ENCODE data around the gene PHC2.

Gene PHC2

DNA sequence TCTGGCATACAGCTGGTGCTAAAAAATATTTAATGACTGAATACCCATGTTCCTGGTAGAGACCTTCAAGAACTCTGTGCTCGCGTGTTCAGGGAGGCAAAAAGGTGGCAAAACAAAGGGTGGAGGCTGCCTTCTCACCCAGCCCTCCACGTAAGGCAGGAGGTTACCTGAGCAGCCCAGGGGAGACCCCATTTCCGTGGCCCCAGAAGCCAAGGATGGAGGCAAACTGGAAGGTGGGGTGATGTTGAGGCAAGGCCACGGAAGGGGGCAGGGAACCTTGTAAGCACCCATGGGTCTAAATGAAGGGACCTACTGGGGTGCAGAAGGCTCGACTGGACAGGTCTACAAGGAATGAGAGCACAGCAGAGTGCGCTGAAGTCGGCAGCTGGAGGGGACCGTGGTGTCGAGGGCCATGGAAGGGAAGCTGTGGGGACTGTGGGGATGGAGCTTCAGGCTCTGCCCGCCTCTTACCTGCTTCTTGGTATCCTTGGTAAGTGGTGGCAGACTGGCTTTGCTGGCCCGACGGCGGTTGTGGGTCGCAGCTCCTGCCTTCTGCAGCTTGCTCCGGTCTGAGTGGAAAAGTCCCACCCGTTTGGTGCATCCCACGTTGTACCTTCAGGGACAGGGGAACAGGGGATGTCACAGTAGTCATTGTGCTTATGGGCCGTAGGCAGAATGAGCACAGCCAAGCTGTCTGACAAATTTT, 101.1 kb downstream of the PHC2 start:
- no peak for DNase-seq

DNA sequence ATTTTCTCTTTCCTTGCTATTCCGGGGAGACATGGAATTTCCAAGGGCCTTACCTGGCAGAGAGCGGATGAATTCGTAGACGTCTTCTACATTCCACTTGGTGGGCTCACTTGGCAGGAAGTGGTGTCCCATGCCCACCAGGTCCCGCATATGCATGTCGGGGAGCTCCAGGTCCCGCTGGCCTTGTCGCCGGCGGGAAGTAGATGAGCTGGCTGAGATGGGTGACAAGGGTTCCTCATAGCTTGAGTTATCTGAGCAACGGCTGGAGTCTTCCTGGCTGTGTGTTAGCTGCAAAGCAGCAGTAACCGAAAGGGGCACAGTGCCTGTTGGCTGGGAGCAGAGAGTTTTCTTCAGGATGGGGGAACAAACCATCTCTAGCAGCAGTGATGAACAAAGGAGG, 102.1 kb downstream of the PHC2 start:
- no peak for DNase-seq

GRCh38 chr1:33327587-33328325, 103.1 kb downstream of the PHC2 start:
- DNase-seq, result peak in 1 of 2 donors; percentile 26

GRCh38 chr1:33326785-33327184, 104.1 kb downstream of the PHC2 start:
- DNase-seq, result peak; percentile 74 to 83

DNA sequence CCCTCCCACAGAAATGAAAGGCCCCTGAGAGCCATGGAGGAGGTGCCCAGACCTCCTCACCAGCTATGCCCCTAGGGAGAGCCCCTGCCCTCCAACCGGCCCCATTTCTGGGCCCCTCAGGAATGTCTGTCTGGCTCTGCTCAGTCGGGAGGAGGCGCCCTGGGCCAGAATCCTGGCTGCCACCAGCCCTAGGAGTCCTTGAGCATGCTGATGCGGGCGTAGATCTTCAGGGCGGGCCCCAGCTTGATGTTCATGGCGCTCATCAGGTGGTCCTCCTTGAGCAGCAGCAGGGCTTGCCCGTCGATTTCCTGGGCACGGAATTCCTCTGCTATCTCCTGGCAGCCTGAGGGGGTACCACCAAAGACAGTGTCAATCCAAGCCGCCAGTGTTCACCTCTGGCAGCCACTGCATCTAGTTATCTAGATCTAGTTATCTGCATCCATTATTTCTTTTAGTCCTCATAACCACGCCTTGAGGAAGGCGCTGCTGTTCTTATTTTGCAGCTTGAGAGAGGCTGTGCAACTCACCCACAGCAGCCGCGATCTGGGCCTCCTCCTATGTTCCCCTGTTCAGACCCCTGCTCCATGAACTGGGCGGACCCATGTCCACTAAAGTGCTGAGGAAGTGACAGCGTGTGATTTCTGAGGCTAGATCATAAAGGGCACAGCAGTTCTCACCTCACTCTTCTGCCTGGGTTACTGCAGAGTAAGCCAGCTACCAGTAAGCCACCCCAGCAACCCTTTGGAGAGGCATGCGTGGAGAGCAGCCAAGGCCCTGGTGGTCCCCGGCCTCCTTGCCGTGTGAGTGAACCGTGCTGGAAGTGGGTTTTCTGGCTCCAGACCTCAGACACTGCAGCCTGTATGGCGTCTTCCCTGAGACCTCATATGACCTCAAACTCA, 106.0 kb downstream of the PHC2 start:
- DNase-seq, result no peak

GRCh38 chr1:33323663-33324477, 107.0 kb downstream of the PHC2 start:
- DNase-seq, result no peak

- DNase-seq, result no peak
These were observed 107.9 kb downstream of the PHC2 start for GRCh38 chr1:33322870-33323585.

- no peak for DNase-seq
These were observed 108.8 kb downstream of the PHC2 start for GRCh38 chr1:33322109-33322508.

DNA sequence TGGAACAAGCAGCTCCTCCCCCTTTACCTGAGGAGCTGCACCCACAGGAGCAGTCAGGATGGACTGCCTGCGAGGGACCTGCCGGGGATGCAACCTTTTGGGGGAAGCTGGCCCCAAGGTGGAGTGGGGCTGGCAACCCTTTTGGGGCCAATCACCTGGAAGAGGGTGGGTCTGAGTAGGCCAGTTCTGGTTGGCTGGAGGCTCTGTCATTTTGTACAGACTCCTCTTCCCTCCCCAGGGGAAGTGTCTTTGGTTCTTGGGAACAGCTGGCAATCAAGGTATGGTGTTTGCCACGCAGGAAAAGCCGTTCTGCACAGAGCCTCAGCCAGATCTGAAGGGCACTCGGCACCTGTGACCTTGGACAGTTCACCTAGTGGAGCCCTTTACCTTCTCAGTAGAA, 109.7 kb downstream of the PHC2 start:
- DNase-seq, result no peak

- no peak for DNase-seq
These were observed 110.2 kb downstream of the PHC2 start, which contains the start of gene A3GALT2 for GRCh38 chr1:33320619-33321165. Gene A3GALT2, minus strand, starts transcription at chr1:33321098. Its CDS starts 0 bp downstream, at chr1:33321098.

DNA sequence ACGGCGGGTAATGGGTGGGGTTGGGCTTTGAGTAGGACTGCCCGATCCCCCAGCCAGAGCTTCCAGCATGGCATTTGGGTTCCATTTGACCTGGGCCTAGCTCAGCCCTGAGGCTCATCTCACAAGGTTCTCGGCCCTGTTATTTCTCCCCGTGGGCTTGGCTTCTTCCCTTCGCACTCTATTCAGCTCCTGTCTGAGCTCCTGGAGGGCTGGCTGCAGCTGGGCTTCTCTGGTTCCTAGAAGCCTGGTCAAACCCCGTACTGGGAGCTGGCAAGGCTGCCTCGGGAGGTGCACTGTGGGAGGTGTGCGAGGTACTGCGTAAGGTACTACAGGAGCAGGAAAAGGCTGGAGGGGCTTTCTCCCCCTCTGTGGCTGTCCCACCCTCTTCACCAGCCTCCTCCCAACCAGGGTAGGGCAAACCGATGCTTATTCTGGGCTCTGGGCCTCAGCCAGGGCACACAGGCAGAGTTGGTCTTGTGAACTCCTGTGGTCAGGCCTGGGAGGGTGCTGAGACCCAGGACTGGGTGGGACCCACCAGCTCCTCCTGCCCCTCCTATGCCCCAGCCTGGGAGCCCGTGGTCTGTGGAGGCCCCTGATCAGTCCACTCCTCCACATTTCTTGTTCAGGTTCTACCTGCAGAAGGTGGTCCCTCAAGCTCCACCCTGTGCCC, 110.8 kb downstream of the PHC2 start:
- no peak for DNase-seq

GRCh38 chr1:33319186-33319948, 111.5 kb downstream of the PHC2 start:
- DNase-seq, result no peak

DNA sequence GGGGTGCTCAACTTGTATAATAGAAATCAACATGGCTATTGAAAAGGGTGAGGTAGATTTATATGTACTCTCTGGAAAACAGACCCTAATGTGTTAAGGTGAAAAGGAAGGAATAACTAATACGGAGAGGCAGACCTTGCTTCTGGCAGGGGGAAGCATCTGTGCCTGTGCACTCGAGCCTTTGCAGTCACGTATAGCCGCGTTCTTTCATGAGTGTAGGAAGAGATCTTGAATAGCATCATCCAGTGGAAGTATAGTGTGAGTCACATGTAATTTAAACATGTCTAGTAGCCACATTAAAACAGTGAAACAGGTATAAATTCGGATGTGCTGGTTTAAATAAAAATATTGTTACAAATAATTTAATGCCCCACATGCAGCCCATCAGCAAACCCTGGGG, 112.9 kb downstream of the PHC2 start:
- DNase-seq, result no peak

GRCh38 chr1:33317354-33317753, 113.5 kb downstream of the PHC2 start:
- DNase-seq, result no peak

GRCh38 chr1:33316601-33317000, 114.3 kb downstream of the PHC2 start:
- no peak for DNase-seq

GRCh38 chr1:33314416-33314815, 116.5 kb downstream of the PHC2 start:
- DNase-seq, result no peak

DNA sequence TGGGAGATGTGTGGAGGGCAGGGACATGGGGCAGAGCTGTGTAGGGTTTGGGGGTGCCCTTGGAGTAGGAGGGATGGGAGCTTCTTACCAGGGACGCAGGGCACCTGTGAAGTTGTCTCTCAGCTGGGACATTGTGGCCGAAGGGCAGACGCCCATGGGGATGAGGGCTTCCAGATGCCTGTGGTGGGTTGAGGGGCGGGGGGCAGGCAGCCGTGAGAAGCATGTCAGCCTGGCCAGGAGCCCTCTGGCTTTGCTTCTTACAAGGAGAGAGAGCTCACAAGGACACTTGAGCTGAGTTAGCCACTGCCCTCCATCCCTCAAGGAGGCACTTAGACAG, 118.5 kb downstream of the PHC2 start:
- no peak for DNase-seq

- no peak for DNase-seq
These were observed 119.0 kb downstream of the PHC2 start for GRCh38 chr1:33311706-33312412.

- no peak for DNase-seq
These were observed 120.2 kb downstream of the PHC2 start for GRCh38 chr1:33310702-33311101.

All from inflammatory macrophage (primary cell).